ENCODE measurements around the gene CNRIP1.

- TF ChIP-seq POLR2A (IDR thresholded peaks at IDR 0.05) (no peak), POLR2AphosphoS5 (IDR thresholded peaks at IDR 0.05) (no peak)
- TF ChIP-seq, protein P1, sequence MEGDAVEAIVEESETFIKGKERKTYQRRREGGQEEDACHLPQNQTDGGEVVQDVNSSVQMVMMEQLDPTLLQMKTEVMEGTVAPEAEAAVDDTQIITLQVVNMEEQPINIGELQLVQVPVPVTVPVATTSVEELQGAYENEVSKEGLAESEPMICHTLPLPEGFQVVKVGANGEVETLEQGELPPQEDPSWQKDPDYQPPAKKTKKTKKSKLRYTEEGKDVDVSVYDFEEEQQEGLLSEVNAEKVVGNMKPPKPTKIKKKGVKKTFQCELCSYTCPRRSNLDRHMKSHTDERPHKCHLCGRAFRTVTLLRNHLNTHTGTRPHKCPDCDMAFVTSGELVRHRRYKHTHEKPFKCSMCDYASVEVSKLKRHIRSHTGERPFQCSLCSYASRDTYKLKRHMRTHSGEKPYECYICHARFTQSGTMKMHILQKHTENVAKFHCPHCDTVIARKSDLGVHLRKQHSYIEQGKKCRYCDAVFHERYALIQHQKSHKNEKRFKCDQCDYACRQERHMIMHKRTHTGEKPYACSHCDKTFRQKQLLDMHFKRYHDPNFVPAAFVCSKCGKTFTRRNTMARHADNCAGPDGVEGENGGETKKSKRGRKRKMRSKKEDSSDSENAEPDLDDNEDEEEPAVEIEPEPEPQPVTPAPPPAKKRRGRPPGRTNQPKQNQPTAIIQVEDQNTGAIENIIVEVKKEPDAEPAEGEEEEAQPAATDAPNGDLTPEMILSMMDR (IDR thresholded peaks at IDR 0.05 in 8 of 11, conservative IDR thresholded peaks at IDR 0.05 in 3 of 11) = no peak
Observed at GRCh38 chr2:68295516-68295915, 24.2 kb downstream of the CNRIP1 start.

Measured in spleen (tissue), 7 donors.